ENCODE results near the gene ARID1B.

Gene ARID1B

DNA sequence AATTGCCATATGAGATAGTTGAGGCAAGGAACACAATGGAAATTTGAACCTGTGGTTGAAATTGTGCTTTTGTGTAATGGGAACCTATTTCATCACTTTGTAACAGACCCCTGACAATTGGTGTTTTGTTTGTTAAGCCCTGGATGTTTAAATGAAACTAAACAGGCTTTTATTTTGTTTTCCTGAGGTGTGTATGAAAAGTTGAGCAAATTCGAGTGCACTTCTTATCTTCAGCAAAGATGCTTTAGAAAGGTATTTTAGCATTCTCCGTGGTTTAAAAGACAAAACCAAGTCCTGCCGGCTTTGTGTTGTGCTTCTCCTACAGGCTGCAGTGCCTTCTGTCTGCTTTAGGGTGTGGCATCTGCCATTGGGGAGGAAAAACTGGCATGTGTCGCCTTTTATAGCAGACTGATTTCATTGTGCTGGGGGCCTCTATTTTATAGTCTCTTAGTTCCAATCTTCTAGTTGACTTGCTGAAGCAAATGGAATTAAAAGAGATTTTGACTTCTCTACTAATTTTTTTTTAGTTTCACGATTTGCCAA lies 2.2 kb upstream of the ARID1B start:
- peak; percentile 65 for DNase-seq

- no peak for DNase-seq
These were observed 1.5 kb upstream of the ARID1B start for GRCh38 chr6:156775717-156776116.

DNA sequence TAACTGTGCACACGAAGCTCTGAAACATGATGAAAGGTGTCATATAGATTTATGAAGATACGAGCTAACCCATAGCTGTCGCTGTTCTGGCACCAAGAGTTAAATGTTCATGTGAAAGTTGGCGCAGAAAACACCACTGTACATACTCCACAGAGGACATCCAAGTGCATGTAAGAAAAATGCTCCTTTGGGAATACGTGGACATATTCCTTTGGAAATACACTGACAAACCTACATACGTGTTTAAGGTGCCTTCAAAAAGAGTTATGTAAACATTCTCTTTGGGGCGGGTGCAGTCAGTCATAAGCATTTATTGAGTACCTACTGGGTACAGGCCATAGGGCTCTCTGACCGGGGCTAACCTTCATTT lies 723 bp upstream of the ARID1B start:
- peak; percentile 48 for DNase-seq

DNA sequence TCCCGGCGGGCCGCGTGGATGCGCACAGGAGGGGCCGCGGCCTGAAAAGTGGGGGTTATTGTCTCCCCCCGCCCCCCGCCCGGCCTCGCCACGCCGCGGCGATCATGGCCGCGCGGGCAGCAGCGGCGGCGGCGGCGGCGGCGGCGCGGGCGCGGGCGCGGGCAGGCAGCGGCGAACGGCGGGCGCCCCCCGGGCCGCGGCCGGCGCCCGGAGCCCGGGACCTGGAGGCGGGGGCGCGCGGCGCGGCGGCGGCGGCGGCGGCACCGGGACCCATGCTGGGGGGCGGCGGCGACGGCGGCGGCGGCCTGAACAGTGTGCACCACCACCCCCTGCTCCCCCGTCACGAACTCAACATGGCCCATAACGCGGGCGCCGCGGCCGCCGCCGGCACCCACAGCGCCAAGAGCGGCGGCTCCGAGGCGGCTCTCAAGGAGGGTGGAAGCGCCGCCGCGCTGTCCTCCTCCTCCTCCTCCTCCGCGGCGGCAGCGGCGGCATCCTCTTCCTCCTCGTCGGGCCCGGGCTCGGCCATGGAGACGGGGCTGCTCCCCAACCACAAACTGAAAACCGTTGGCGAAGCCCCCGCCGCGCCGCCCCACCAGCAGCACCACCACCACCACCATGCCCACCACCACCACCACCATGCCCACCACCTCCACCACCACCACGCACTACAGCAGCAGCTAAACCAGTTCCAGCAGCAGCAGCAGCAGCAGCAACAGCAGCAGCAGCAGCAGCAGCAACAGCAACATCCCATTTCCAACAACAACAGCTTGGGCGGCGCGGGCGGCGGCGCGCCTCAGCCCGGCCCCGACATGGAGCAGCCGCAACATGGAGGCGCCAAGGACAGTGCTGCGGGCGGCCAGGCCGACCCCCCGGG lies 637 bp downstream of the ARID1B start:
- peak; percentile 61 for DNase-seq

DNA sequence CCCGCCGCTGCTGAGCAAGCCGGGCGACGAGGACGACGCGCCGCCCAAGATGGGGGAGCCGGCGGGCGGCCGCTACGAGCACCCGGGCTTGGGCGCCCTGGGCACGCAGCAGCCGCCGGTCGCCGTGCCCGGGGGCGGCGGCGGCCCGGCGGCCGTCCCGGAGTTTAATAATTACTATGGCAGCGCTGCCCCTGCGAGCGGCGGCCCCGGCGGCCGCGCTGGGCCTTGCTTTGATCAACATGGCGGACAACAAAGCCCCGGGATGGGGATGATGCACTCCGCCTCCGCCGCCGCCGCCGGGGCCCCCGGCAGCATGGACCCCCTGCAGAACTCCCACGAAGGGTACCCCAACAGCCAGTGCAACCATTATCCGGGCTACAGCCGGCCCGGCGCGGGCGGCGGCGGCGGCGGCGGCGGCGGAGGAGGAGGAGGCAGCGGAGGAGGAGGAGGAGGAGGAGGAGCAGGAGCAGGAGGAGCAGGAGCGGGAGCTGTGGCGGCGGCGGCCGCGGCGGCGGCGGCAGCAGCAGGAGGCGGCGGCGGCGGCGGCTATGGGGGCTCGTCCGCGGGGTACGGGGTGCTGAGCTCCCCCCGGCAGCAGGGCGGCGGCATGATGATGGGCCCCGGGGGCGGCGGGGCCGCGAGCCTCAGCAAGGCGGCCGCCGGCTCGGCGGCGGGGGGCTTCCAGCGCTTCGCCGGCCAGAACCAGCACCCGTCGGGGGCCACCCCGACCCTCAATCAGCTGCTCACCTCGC lies 1.5 kb downstream of the ARID1B start:
- DNase-seq, result peak; percentile 43

DNA sequence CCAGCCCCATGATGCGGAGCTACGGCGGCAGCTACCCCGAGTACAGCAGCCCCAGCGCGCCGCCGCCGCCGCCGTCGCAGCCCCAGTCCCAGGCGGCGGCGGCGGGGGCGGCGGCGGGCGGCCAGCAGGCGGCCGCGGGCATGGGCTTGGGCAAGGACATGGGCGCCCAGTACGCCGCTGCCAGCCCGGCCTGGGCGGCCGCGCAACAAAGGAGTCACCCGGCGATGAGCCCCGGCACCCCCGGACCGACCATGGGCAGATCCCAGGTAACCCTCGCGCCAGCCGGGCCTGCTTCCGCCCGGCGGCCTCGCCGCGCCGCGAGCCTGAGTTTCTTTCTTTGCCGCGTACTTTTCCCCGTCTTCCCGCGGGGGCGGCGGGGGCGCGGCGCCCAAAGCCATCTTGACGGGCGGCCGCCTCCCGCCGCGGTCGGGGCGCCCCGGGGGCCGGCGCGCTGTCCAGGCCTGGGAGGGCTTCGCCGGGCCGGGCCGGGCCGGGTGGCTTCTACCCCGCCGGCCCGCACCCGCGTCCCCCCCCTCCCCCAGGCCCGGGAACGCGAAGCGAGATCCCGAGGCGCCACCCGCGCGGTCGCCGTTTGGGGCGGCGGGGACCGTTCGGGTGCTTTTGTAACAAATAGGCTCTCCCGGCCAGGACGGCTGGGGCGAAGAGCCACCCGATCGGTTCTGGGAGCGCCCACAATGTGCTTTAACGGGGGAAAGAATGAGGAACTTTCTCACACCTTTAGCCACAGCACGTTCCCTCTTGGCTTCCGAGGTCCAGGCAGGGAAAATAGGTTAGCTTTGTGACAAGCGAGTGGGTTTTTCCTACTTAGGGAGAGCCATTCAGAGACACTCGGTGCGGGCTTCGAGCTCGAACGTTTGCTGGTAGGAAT lies 2.3 kb downstream of the ARID1B start:
- peak; percentile 52 for DNase-seq

DNA sequence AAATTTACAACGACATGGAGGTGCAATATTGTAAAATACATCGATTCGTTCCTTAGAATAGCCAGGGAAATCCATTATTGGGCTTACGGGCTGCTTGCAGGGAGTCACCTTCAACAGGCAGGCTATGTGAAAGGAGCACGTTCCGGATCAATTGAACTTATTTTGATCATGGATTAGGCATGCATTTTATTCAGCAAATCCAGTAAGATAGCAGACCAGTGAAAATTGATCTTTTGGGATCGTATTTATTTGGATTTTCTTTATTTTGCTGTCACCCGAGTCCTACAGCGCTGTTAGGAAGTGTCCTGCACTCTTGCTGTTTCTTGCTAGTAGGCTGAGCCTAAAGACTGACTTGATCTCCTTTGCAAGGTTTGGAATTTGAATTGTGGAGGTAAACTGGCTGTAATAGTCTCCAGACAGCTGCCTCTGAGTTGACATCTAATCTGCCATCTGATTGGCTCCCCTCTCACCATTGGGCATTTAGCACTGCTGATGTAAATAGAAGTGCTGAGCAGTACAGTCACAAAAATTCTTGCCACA lies 3.0 kb downstream of the ARID1B start:
- DNase-seq, result peak; percentile 89

DNA sequence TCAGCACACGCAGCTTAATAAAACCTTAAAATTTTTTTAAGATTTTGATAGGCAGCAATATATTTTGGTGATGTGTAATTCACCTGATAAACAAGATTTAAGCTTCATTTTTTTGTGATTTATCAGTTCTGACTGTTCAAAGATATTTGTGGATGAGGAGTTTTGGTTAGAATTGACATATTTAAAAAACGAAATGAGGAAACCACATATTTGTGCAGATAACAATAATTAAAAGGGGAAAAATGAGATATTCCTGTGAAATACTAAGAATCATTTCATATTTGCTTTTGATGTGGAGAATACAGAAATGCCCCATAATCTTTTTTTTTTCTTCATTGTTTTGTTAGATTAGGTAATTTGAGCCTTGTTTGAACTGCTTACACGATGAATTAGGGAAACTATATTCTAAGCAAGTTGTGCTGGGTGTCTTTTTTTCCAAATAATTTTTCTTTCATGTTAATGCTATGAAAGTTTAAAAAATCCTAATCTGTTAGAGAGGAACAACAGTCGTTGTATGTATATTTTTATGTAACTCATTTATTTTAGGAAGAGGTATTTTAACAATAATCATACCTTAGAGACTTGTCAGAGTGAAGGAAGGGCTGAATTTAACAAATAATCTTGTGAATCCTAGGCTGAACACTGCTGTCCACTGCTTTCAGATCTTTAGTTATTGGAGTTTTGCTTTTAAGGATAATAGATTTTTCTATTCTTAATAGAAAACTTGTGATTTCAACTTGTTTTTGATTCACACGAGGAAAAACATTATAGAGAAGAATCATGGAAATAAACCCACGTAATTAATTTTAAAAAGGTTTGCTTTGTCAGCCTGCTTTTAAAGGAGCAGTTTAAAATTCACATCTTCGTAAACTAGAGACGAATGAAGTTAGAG lies 4.0 kb downstream of the ARID1B start:
- DNase-seq, result no peak

GRCh38 chr6:156781861-156782631 lies 4.9 kb downstream of the ARID1B start:
- DNase-seq, result no peak

DNA sequence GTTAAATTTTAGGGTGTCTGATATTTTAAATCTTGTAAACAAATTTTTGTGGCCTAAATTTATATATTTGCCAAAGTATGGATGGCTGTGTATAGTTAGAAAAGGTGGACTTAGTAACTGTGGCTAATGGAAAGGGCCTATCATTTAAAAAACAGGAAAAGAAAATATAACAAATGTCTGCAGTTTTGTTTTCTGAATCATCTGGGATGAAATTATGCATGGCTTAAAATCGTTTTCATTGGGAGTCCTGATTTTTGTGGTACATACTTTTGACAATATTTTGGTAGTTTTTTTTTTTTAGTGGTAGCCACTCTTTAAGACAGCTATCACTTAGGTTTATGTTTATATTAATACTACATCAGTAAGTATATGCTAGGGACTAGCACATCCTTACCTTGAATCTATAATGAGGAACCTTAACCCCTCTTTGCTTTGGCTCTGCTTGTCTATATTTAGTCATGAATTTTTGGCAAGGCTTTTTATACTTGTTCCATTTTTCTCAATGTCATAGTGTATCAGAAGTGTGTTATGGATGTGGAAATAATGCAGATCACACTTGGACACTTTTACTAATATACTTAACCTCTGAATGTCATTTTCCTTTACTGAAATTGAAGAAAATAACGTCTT lies 5.6 kb downstream of the ARID1B start:
- no peak for DNase-seq

- DNase-seq, result no peak
These were observed 6.8 kb downstream of the ARID1B start for GRCh38 chr6:156783958-156784357.

DNA sequence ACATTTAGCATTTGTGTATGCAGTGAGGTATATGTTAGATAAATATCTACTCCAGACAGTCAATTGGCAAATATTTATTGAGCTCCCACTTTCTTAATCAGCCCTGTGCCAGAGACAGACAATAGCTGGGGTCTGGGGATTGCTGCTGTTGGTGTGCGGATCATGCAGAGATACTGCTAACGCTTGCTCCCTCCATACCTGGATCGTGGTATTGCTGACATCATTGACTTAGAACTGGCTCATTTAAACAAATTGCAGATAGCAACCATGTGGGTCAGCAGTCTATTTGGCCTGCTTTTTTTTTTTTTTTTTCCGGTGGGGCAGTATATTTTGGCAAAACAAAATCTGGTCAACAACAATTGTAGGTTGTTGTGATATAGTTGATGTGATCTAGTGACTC lies 9.5 kb downstream of the ARID1B start:
- no peak for DNase-seq

GRCh38 chr6:156787569-156788492 lies 10.7 kb downstream of the ARID1B start:
- DNase-seq, result no peak

DNA sequence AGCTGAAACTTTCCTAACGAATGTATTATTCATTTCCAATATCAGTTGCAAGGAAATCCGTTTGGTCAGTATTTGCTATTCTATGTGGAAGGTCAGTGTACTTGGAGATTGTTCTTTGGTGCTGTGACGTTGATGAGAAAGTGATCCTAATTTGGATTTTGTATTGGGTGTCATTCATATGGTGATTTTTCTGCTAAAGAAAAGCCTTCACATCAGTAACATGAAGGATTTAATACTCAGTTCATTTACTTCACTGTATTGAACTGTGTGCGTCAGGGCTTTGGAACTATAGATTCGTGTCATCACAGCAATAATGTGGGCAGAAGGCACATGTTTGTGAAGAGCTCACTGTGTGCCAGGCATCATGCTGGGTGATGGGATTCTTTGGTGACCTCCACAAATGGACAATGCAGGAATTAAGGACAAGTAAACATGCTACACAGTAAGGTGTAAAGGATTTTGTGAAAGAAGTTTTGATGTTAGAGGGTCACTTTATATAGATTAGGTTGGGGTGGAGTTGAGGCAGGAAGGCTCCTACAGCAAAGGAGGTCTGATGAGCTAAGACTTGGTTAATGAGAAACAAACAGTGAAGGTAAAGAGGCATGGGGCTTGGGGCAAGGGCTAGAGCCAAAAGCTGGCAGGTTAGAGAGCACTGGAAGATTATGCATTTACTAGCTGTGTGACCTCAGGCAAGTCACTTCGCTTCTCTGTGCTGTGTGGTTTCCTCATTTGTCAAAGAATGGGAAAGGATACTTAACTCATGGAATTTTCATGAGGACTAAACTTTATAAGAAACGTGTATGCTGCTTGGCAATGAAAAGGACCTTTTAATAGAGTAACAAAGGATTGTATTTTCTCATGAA lies 12.1 kb downstream of the ARID1B start:
- no peak for DNase-seq

GRCh38 chr6:156790711-156791319 lies 13.6 kb downstream of the ARID1B start:
- DNase-seq, result no peak

GRCh38 chr6:156791320-156791850 lies 14.2 kb downstream of the ARID1B start:
- DNase-seq, result peak; percentile 88

DNA sequence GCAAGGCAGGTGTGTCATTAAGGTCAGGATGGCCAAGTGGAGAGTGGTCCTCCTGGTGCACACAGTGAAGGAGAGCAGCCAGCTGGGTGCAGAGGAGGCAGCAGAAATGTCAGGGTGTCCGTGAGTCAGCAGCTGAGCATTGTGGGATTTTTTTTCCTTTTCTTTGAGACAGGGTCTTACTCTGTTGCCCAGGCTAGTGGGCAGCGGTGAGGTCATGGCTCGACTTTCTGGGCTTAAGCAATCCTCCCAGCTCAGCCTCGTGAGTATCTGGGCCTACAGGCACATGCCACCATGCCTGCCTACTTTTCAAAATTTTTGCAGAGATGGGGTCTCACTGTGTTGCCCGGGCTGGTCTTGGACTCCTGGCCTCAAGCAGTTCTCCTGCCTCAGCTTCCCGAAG lies 16.0 kb downstream of the ARID1B start:
- no peak for DNase-seq
